HG03558 (cell line): ENCODE results near the gene AFAP1.

Experiments used
- ATAC-seq: cut with Tn5 transposase; IDR thresholded peaks from one replicate; pipeline ENCODE4 v1.9.1; 2021; ENCODE audit warnings: moderate number of reproducible peaks; ENCODE audit not compliant: unreplicated experiment; ENCODE audit errors: extremely low read depth

The AFAP1 gene

GRCh38 chr4:7939377-7940108 lies at the start of gene AFAP1:
Gene AFAP1 (minus strand): TSS chr4:7939861. CDS start chr4:7872078, 67,783 bp downstream.
- no peak for ATAC-seq

DNA sequence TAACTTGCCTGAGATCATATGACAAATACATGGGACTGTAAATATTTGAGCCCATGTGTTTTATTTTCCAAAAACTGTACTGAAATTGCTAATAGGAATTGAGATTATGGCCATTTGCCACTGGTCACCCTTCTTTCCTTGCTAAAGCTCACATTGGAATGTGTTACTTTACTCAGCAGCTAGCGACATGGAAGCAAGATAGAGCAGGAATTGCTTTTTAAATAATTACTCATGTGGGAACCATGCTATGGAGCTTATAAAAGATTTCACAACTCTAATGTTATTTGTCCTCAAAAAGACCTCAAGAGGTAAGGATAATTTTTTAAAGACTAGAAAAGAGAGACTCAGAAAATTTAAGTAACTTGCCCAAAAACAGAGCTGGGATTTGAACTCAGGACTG lies 48.8 kb upstream of the AFAP1 start:
- ATAC-seq = no peak

- no peak for ATAC-seq
These were observed 47.7 kb upstream of the AFAP1 start for GRCh38 chr4:7987148-7987989.

- ATAC-seq = no peak
These were observed 46.3 kb upstream of the AFAP1 start for GRCh38 chr4:7985891-7986441.

DNA sequence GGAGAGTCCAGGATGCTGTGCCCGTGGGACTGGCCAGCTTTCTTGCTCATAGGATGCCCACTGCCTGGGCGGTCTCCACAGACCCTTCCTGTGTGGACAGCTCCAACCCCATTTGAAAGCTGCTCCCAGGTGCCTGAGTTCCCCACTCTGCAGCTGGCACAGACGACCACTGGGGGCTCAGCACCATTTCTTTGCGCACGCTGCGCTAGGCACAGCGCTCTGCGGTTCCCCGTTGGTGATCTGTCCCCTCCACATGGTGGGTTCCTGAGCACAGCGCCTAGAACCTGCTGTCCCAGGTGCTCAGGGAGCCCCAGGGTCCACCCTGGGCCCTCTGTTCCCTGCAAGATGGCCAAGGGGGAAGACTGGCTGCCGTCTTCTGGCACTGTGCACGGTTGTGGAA lies 45.4 kb upstream of the AFAP1 start:
- no peak for ATAC-seq

DNA sequence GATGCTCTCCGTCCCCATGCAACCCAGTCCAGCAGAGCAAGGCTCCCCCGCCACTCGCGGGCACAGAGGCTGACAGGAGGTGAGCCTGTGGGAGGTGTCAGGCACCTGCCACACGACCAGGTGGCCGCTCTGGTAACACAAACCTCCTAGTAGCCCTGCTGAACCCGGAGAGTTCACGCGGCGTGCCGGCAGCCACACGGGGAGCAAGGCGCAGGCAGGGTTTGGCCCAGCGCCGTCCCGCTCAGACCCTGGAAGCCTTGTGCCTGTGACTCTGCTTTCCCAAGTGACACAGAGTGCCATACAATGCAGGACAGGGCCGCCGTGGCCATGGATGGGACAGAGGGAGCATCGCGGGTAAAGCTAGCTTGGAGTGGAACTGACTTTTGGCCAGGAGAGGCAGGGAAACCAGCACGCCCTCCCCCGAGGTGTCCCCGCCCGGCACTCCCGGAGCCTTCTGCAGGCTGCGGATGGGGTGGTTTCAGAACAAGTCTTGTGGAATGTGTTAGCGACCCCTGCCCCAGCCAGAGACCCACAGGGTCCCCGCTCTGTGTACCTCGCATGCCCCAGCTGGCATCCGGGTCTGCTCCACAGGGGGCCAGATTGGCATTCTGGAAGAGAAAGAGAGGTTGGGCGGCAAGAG lies 44.7 kb upstream of the AFAP1 start:
- no peak for ATAC-seq

- no peak for ATAC-seq
These were observed 43.6 kb upstream of the AFAP1 start for GRCh38 chr4:7983296-7983695.

- no peak for ATAC-seq
These were observed 42.2 kb upstream of the AFAP1 start for GRCh38 chr4:7981738-7982394.

- ATAC-seq = no peak
These were observed 40.4 kb upstream of the AFAP1 start for GRCh38 chr4:7980036-7980435.

DNA sequence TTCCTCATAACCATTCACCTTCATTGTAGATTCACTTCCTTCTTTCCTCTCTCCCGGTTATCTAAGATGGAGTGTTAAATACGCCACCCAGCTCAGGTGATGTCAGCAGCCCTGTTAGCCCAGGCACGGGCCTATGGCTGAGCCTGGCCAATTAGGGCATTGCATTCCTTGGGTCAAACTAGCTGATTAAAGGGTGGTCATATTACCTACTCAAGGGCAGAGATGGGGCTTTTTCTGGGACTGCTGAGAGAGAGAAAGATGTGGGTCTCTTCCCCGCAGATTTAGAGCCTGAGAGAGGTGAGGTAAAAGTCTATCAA lies 39.9 kb upstream of the AFAP1 start:
- no peak for ATAC-seq

GRCh38 chr4:7978907-7979651 lies 39.4 kb upstream of the AFAP1 start:
- ATAC-seq = no peak

DNA sequence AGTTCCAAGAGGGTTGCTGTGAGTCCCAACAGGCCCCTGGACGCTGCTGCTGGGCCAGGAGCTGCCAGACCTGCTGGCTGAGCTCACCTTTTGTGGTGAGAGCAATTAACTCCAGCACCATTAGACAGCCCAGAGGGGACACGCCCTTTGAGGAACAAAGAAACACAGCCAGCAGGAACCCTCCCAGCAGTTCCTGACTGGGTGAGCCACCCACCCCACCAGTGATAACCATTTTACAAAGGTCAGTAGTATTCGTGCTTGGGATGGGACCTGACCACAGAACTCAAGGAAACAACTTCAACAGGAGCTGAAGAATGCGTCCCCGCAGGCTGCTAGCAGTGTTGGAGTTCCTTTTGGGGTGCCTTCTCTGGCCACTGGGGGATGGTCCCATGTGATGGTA lies 38.8 kb upstream of the AFAP1 start:
- no peak for ATAC-seq

- ATAC-seq = no peak
These were observed 37.0 kb upstream of the AFAP1 start for GRCh38 chr4:7976634-7977033.

DNA sequence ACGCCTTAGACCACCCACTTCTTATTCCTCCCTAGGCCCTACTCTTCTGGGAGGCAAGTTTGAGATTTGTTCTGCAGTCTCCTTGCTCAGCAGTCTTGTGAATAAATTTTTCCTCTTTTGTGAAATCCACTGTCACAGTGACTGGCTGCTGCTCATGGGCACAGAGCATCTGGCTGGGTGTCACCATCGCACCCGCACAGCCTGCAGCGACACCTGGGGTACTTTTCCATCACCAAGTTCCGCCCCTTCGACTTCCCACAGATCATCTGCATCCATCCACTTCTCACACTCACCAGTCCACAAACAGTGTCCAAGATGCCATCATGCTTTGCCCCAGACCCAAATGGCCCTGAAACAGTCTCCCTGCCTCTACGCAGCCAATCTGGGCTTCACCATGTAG lies 36.4 kb upstream of the AFAP1 start:
- no peak for ATAC-seq

- ATAC-seq = no peak
These were observed 34.8 kb upstream of the AFAP1 start for GRCh38 chr4:7974425-7974824.

DNA sequence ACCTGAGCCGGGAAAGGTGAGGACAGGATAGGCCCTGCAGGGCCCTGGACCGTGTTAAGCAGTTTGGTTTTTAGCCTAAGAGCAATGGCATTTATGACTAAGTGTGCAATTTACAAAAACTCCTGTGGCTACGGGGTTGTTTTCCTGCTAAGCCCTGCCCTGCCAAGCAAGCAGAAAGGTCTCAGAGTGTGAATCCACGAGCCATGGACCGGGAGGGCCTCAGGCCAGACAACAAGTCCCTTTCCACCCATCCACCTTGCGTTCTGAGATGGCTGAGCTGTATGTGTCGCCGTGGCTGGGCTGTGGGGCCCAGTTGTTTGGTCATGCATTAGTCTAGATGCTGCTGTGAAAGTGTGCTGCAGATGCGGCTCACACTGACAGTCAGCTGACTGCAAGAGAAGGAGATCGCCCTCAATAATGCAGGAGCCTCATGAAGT lies 33.9 kb upstream of the AFAP1 start:
- no peak for ATAC-seq

GRCh38 chr4:7971881-7972500 lies 32.3 kb upstream of the AFAP1 start:
- no peak for ATAC-seq

DNA sequence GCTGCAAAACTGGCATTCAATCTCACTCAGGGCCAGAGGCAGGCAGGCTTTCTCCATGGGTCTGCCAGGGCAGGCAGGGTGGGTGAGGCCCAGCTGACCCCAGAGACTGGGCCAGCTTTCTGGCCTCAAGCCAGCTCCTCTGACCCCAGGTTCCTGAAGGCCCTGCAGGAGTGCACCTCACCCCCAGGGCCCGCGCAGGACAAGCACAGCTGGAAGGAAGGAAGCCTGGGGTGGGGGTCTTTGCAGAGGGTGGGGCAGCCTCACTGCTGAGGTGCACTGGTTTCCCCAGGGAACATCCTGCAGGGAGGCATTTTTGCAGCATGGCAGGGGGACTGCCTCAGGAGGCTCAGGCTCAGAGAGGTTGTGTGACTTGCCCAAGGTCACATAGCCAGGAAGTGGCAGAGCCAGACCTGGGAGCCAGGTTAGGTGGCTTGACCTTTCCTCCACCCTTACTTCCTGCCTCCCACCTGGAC lies 31.5 kb upstream of the AFAP1 start:
- no peak for ATAC-seq

GRCh38 chr4:7970361-7970946 lies 30.8 kb upstream of the AFAP1 start:
- no peak for ATAC-seq
